GM23248 (cell line): ENCODE results near the gene FKBP6.
"Not testable (repeated sequence)": the region's sequence is repeated elsewhere in the genome, so short reads cannot be mapped to it uniquely, and the experiment has no call there.

Experiments used
- EZH2 ChIP-seq: fragments of 200-600 bp; sonication (generic); IDR thresholded peaks from 2 replicates; pipeline ENCODE4 v1.6.1; 2018; ENCODE audit warnings: antibody characterized with exemption, mild to moderate bottlenecking; ENCODE audit not compliant: insufficient read depth, poor library complexity, severe bottlenecking
- EZH2phosphoT487 ChIP-seq: fragments of 200-600 bp; sonication (generic); IDR thresholded peaks from 2 replicates; pipeline ENCODE4 v1.6.1; 2018; ENCODE audit warnings: antibody characterized with exemption, moderate library complexity, mild to moderate bottlenecking, low read depth; ENCODE audit not compliant: insufficient read depth

- TF ChIP-seq EZH2, EZH2phosphoT487: not testable (repeated sequence)
These were observed 25.1 kb upstream of the FKBP6 start for GRCh38 chr7:73302846-73303245.
